HG03097 (cell line): Measurements from ENCODE around the gene STK4.
A peak's percentile ranks its signal among the peaks of the same experiment; 100 is the strongest.

Experiments used
- ATAC-seq: cut with Tn5 transposase; IDR thresholded peaks from one replicate; pipeline ENCODE4 v1.9.1; 2021; ENCODE audit not compliant: unreplicated experiment, low FRiP score

Gene STK4

GRCh38 chr20:44952731-44953130 lies 13.6 kb upstream of the STK4 start:
- ATAC-seq: no peak

GRCh38 chr20:44954211-44954610 lies 12.1 kb upstream of the STK4 start:
- no peak for ATAC-seq

GRCh38 chr20:44955270-44955669 lies 11.0 kb upstream of the STK4 start:
- ATAC-seq: no peak

GRCh38 chr20:44956410-44956809 lies 9.9 kb upstream of the STK4 start:
- ATAC-seq: no peak

- ATAC-seq: no peak
Observed at GRCh38 chr20:44958276-44958675, 8.0 kb upstream of the STK4 start.

GRCh38 chr20:44959082-44959637 lies 7.2 kb upstream of the STK4 start:
- ATAC-seq: no peak

- ATAC-seq: no peak
Observed at GRCh38 chr20:44959638-44960102, 6.6 kb upstream of the STK4 start.

GRCh38 chr20:44960103-44960852 lies 6.0 kb upstream of the STK4 start, which contains the start of gene TOMM34:
Gene TOMM34 (minus strand): TSS chr20:44960397. CDS start chr20:44960333, 64 bp downstream.
- peak; percentile 76 for ATAC-seq

- no peak for ATAC-seq
Observed at GRCh38 chr20:44961011-44961869, 5.1 kb upstream of the STK4 start.

GRCh38 chr20:44961870-44962267 lies 4.4 kb upstream of the STK4 start:
- ATAC-seq: no peak

GRCh38 chr20:44962483-44962882 lies 3.8 kb upstream of the STK4 start:
- ATAC-seq: no peak

GRCh38 chr20:44963325-44964215 lies 2.7 kb upstream of the STK4 start:
- no peak for ATAC-seq

- no peak for ATAC-seq
Observed at GRCh38 chr20:44965651-44966029, 672 bp upstream of the STK4 start.

GRCh38 chr20:44967207-44967807 lies 995 bp downstream of the STK4 start:
- ATAC-seq: no peak

- ATAC-seq: no peak
Observed at GRCh38 chr20:44969300-44969894, 3.1 kb downstream of the STK4 start.

GRCh38 chr20:44970243-44970757 lies 4.0 kb downstream of the STK4 start:
- no peak for ATAC-seq

- no peak for ATAC-seq
Observed at GRCh38 chr20:44973053-44973452, 6.7 kb downstream of the STK4 start.

GRCh38 chr20:44976698-44977097 lies 10.4 kb downstream of the STK4 start:
- ATAC-seq: no peak

- ATAC-seq: peak; percentile 76
Observed at GRCh38 chr20:44979090-44979621, 12.8 kb downstream of the STK4 start.
